Gastrocnemius medialis (tissue), 4 donors: ENCODE data around the gene MYO15A.

ENCODE experiments used
- CTCF ChIP-seq, 5 experiments: fragments of 450-650 bp in 3 of 5; fragments of 200-600 bp in 2 of 5; sonication (generic) in 2 of 5; IDR thresholded peaks in 4 of 5; conservative IDR thresholded peaks in 1 of 5; 1 replicate in 4 of 5; 2 replicates in 1 of 5; pipeline ENCODE4 v1.5.1; 2016 to 2019; ENCODE audit warnings: antibody characterized with exemption in 5 of 5, mild to moderate bottlenecking in 3 of 5, moderate library complexity in 3 of 5
- POLR2A ChIP-seq, 2 donors: fragments of 450-650 bp; IDR thresholded peaks; one replicate each; pipeline ENCODE4 v1.6.1; 2017; ENCODE audit warnings: antibody characterized with exemption in 2 of 2, mild to moderate bottlenecking in 2 of 2, moderate library complexity in 2 of 2

- no peak for TF ChIP-seq CTCF (IDR thresholded peaks at IDR 0.05 in 4 of 5, conservative IDR thresholded peaks at IDR 0.05 in 1 of 5)
- no peak for TF ChIP-seq POLR2A (IDR thresholded peaks at IDR 0.05)
Measured at GRCh38 chr17:18179196-18179595, 70.6 kb downstream of the MYO15A start.
